Activated CD8-positive, alpha-beta memory T cell treated with anti-CD3 and anti-CD28 coated beads, Interleukin-2, amount 10 ng/mL, durations not matched to agents 7 days and 5 days (primary cell): ENCODE measurements around the gene TBC1D5. TPM values are rescaled to one million over a fixed set of nuclear protein-coding genes. Genes with fewer than 3 reads are reported as not detected.

ENCODE experiments used
- ATAC-seq: fragments of 150-1000 bp; cut with Tn5 transposase; one replicate; pipeline ENCODE4 v1.10.0; 2021; ENCODE audit warnings: moderate library complexity
- CTCF ChIA-PET: fragments of 350-600 bp; sonication (Branson Sonifier 250); formaldehyde crosslinking; loops from one replicate; lab custom pipeline; 2021; ENCODE audit warnings: antibody characterized with exemption; lab: Charles Lee
- DNase-seq: peaks from one replicate; pipeline ENCODE4 v3.0.0-alpha.2; 2020
- H3K27ac Mint-ChIP-seq: one replicate; pipeline ENCODE4 v1.8.0; 2021; ENCODE audit warnings: mild to moderate bottlenecking, mixed read lengths
- H3K27me3 Mint-ChIP-seq: one replicate; pipeline ENCODE4 v1.8.0; 2021; ENCODE audit warnings: mixed read lengths
- H3K36me3 Mint-ChIP-seq: one replicate; pipeline ENCODE4 v1.8.0; 2021; ENCODE audit warnings: mild to moderate bottlenecking, mixed read lengths
- H3K4me1 Mint-ChIP-seq: one replicate; pipeline ENCODE4 v1.8.0; 2021; ENCODE audit warnings: mixed read lengths
- H3K4me3 Mint-ChIP-seq: one replicate; pipeline ENCODE4 v1.8.0; 2021; ENCODE audit warnings: mild to moderate bottlenecking, moderate library complexity, mixed read lengths
- H3K9me3 Mint-ChIP-seq: one replicate; pipeline ENCODE4 v1.8.0; 2022; ENCODE audit warnings: low read depth, mixed read lengths
- total RNA-seq, 2 experiments: library from RNA; stranded (reverse); gene quantifications; one replicate each; pipeline ENCODE4 v1.2.3, GENCODE V29; 2021

Gene TBC1D5
- total RNA-seq, 2 experiments from 2014 or later, result 54.3 to 58.9 TPM

GRCh38 chr3:17469954-17470353, 272.5 kb downstream of the TBC1D5 start:
- ATAC-seq, result no peak
- no peak overlapping the region for H3K4me3 Mint-ChIP-seq
- CTCF ChIA-PET, result no interaction called here
- no peaks in the 10 kb centered on the region for H3K27me3 Mint-ChIP-seq
- no peak overlapping the region for H3K27ac Mint-ChIP-seq
- no peak for DNase-seq
- H3K4me1 Mint-ChIP-seq, result no peaks in the 10 kb centered on the region
- peaks cover 6% of the 10 kb centered on the region for H3K36me3 Mint-ChIP-seq
- H3K9me3 Mint-ChIP-seq, result no peaks in the 10 kb centered on the region

GRCh38 chr3:17469520-17469919, 272.9 kb downstream of the TBC1D5 start:
- H3K27me3 Mint-ChIP-seq, result no peaks in the 10 kb centered on the region
- CTCF ChIA-PET, result interaction anchor here (0.5 kb wide), 1 partner anchor 383 kb away, joined by 3 read pairs; no protein-coding TSS in a partner anchor
- H3K27ac Mint-ChIP-seq, result no peak overlapping the region
- H3K9me3 Mint-ChIP-seq, result no peaks in the 10 kb centered on the region
- H3K4me1 Mint-ChIP-seq, result no peaks in the 10 kb centered on the region
- H3K36me3 Mint-ChIP-seq, result peaks cover 6% of the 10 kb centered on the region
- no peak for ATAC-seq
- H3K4me3 Mint-ChIP-seq, result no peak overlapping the region
- DNase-seq, result no peak

- H3K27me3 Mint-ChIP-seq, result no peaks in the 10 kb centered on the region
- CTCF ChIA-PET, result no interaction called here
- no peak overlapping the region for H3K27ac Mint-ChIP-seq
- peaks cover 8% of the 10 kb centered on the region for H3K36me3 Mint-ChIP-seq
- no peak overlapping the region for H3K4me3 Mint-ChIP-seq
- peaks cover 4% of the 10 kb centered on the region for H3K9me3 Mint-ChIP-seq
- no peaks in the 10 kb centered on the region for H3K4me1 Mint-ChIP-seq
- ATAC-seq (no peak), DNase-seq (no peak)
These were observed 276.4 kb downstream of the TBC1D5 start for GRCh38 chr3:17466028-17466427.

GRCh38 chr3:17459470-17459993, 282.9 kb downstream of the TBC1D5 start:
- no peak for ATAC-seq
- Mint-ChIP-seq H3K36me3 (peaks cover 9% of the 10 kb centered on the region), H3K4me1 (no peaks in the 10 kb centered on the region), H3K27ac (no peak overlapping the region), H3K4me3 (no peak overlapping the region), H3K9me3 (peaks cover 4% of the 10 kb centered on the region), H3K27me3 (no peaks in the 10 kb centered on the region)
- CTCF ChIA-PET, result no interaction called here
- no peak for DNase-seq

GRCh38 chr3:17456650-17457049, 285.8 kb downstream of the TBC1D5 start:
- ATAC-seq (no peak), DNase-seq (no peak)
- no peak overlapping the region for H3K4me3 Mint-ChIP-seq
- no peaks in the 10 kb centered on the region for H3K27me3 Mint-ChIP-seq
- peaks cover 6% of the 10 kb centered on the region for H3K36me3 Mint-ChIP-seq
- H3K9me3 Mint-ChIP-seq, result peaks cover 2% of the 10 kb centered on the region
- CTCF ChIA-PET, result interaction anchor here (1.5 kb wide), 1 partner anchor 17 kb away, joined by 3 read pairs; no protein-coding TSS in a partner anchor
- H3K27ac Mint-ChIP-seq, result no peak overlapping the region
- no peaks in the 10 kb centered on the region for H3K4me1 Mint-ChIP-seq

GRCh38 chr3:17456046-17456445, 286.4 kb downstream of the TBC1D5 start:
- ATAC-seq, result no peak
- Mint-ChIP-seq H3K9me3 (peaks cover 2% of the 10 kb centered on the region), H3K4me1 (no peaks in the 10 kb centered on the region), H3K4me3 (no peak overlapping the region), H3K27me3 (no peaks in the 10 kb centered on the region), H3K27ac (no peak overlapping the region), H3K36me3 (peaks cover 8% of the 10 kb centered on the region)
- CTCF ChIA-PET, result interaction anchor here (1.5 kb wide), 1 partner anchor 18 kb away, joined by 3 read pairs; no protein-coding TSS in a partner anchor
- no peak for DNase-seq

- no peak overlapping the region for H3K4me3 Mint-ChIP-seq
- peaks cover 8% of the 10 kb centered on the region for H3K36me3 Mint-ChIP-seq
- no peaks in the 10 kb centered on the region for H3K4me1 Mint-ChIP-seq
- no peaks in the 10 kb centered on the region for H3K9me3 Mint-ChIP-seq
- CTCF ChIA-PET, result no interaction called here
- no peaks in the 10 kb centered on the region for H3K27me3 Mint-ChIP-seq
- ATAC-seq (no peak), DNase-seq (no peak)
- no peak overlapping the region for H3K27ac Mint-ChIP-seq
These were observed 297.6 kb downstream of the TBC1D5 start for GRCh38 chr3:17444865-17445264.

- no peaks in the 10 kb centered on the region for H3K4me1 Mint-ChIP-seq
- ATAC-seq, result no peak
- peaks cover 3% of the 10 kb centered on the region for H3K9me3 Mint-ChIP-seq
- no peaks in the 10 kb centered on the region for H3K27me3 Mint-ChIP-seq
- no peak overlapping the region for H3K4me3 Mint-ChIP-seq
- H3K27ac Mint-ChIP-seq, result no peak overlapping the region
- CTCF ChIA-PET, result no interaction called here
- H3K36me3 Mint-ChIP-seq, result peaks cover 15% of the 10 kb centered on the region
- DNase-seq, result no peak
These were observed 299.3 kb downstream of the TBC1D5 start for GRCh38 chr3:17443142-17443541.

GRCh38 chr3:17442332-17443049, 299.9 kb downstream of the TBC1D5 start:
- no peak for DNase-seq
- Mint-ChIP-seq H3K27ac (no peak overlapping the region), H3K36me3 (peaks cover 16% of the 10 kb centered on the region), H3K9me3 (peaks cover 7% of the 10 kb centered on the region), H3K27me3 (no peaks in the 10 kb centered on the region), H3K4me3 (no peak overlapping the region), H3K4me1 (no peaks in the 10 kb centered on the region)
- no peak for ATAC-seq
- CTCF ChIA-PET, result no interaction called here

GRCh38 chr3:17433876-17434275, 308.6 kb downstream of the TBC1D5 start:
- DNase-seq (no peak), ATAC-seq (no peak)
- CTCF ChIA-PET, result no interaction called here
- Mint-ChIP-seq H3K27ac (no peak overlapping the region), H3K36me3 (peaks cover 19% of the 10 kb centered on the region), H3K4me1 (no peaks in the 10 kb centered on the region), H3K9me3 (peaks cover 13% of the 10 kb centered on the region), H3K4me3 (no peak overlapping the region), H3K27me3 (no peaks in the 10 kb centered on the region)

GRCh38 chr3:17432236-17432635, 310.2 kb downstream of the TBC1D5 start:
- no peak for ATAC-seq
- no peak for DNase-seq
- CTCF ChIA-PET, result interaction anchor here (0.8 kb wide), 1 partner anchor 409 kb away, joined by 6 read pairs; no protein-coding TSS in a partner anchor

GRCh38 chr3:17431484-17432045, 310.9 kb downstream of the TBC1D5 start:
- H3K27me3 Mint-ChIP-seq, result no peaks in the 10 kb centered on the region
- H3K4me1 Mint-ChIP-seq, result no peaks in the 10 kb centered on the region
- CTCF ChIA-PET, result interaction anchor here (0.8 kb wide), 1 partner anchor 410 kb away, joined by 6 read pairs; no protein-coding TSS in a partner anchor
- DNase-seq, result no peak
- no peak overlapping the region for H3K4me3 Mint-ChIP-seq
- H3K9me3 Mint-ChIP-seq, result peaks cover 6% of the 10 kb centered on the region
- H3K27ac Mint-ChIP-seq, result no peak overlapping the region
- H3K36me3 Mint-ChIP-seq, result peaks cover 9% of the 10 kb centered on the region
- no peak for ATAC-seq

More at GRCh38 chr3:17432236-17432635, 310.2 kb downstream of the TBC1D5 start:
- Mint-ChIP-seq H3K36me3 (peaks cover 12% of the 10 kb centered on the region), H3K4me3 (no peak overlapping the region), H3K27ac (no peak overlapping the region), H3K4me1 (no peaks in the 10 kb centered on the region), H3K27me3 (no peaks in the 10 kb centered on the region), H3K9me3 (peaks cover 6% of the 10 kb centered on the region)

GRCh38 chr3:17431004-17431403, 311.4 kb downstream of the TBC1D5 start:
- DNase-seq, result no peak
- Mint-ChIP-seq H3K4me1 (no peaks in the 10 kb centered on the region), H3K27ac (no peak overlapping the region), H3K36me3 (peaks cover 9% of the 10 kb centered on the region), H3K9me3 (peaks cover 6% of the 10 kb centered on the region), H3K4me3 (no peak overlapping the region), H3K27me3 (no peaks in the 10 kb centered on the region)
- CTCF ChIA-PET, result interaction anchor here (2.9 kb wide), 1 partner anchor 410 kb away, joined by 25 read pairs; no protein-coding TSS in a partner anchor
- ATAC-seq, result no peak
